Common myeloid progenitor, CD34-positive (primary cell): ENCODE measurements around the gene OSBPL10.

Source experiments
- CTCF ChIA-PET: fragments of 350-600 bp; sonication (Branson Sonifier 250); formaldehyde crosslinking; loops from one replicate; lab custom pipeline; 2021; ENCODE audit warnings: antibody characterized with exemption; lab: Charles Lee
- POLR2A ChIA-PET: fragments of 350-600 bp; sonication (Branson Sonifier 250); formaldehyde crosslinking; loops from one replicate; lab custom pipeline; 2021; ENCODE audit warnings: antibody characterized with exemption; lab: Charles Lee
- DNase-seq, 3 donors: peaks; one replicate each; pipeline versions ENCODE4 v3.0.0 to v3.0.0-alpha.2; 2013
- H3K27ac ChIP-seq, 2 experiments: 1 replicate in 1 of 2; 2 replicates in 1 of 2; pipeline ENCODE4 v1.7.0; 2013; ENCODE audit warnings: inconsistent platforms in 2 of 2, low read length in 2 of 2, mild to moderate bottlenecking in 2 of 2, low read depth in 1 of 2, moderate library complexity in 1 of 2; ENCODE audit not compliant: severe bottlenecking in 2 of 2, insufficient read depth in 1 of 2, poor library complexity in 1 of 2
- H3K27me3 ChIP-seq, 5 experiments: replicated peaks in 2 of 5; 1 replicate in 3 of 5; 2 replicates in 2 of 5; pipeline versions ENCODE4 v1.6.1 to v1.7.0; 2013; ENCODE audit warnings: low read length in 4 of 5, mild to moderate bottlenecking in 2 of 5, moderate library complexity in 2 of 5, inconsistent platforms in 1 of 5; ENCODE audit not compliant: insufficient read depth in 5 of 5, control insufficient read depth in 4 of 5
- H3K36me3 ChIP-seq, 4 experiments: 1 replicate in 2 of 4; 2 replicates in 2 of 4; pipeline versions ENCODE4 v1.6.1 to v1.7.0; 2013; ENCODE audit warnings: low read length in 3 of 4, control low read depth in 1 of 4, mild to moderate bottlenecking in 1 of 4; ENCODE audit not compliant: control insufficient read depth in 4 of 4, insufficient read depth in 4 of 4
- H3K4me1 ChIP-seq, 4 experiments: 1 replicate in 3 of 4; 2 replicates in 1 of 4; pipeline versions ENCODE4 v1.6.1 to v1.7.1; 2013; ENCODE audit warnings: low read length in 3 of 4, mild to moderate bottlenecking in 3 of 4, control low read depth in 1 of 4, inconsistent platforms in 1 of 4, moderate library complexity in 1 of 4; ENCODE audit not compliant: control insufficient read depth in 4 of 4, insufficient read depth in 4 of 4; ENCODE audit errors: control extremely low read depth in 1 of 4
- H3K4me3 ChIP-seq, 7 experiments: 1 replicate in 4 of 7; 2 replicates in 3 of 7; pipeline versions ENCODE4 v1.5.1 to v1.7.0; 2013; ENCODE audit warnings: mild to moderate bottlenecking in 7 of 7, low read length in 6 of 7, moderate library complexity in 6 of 7, inconsistent platforms in 2 of 7, low read depth in 2 of 7, control low read depth in 1 of 7; ENCODE audit not compliant: insufficient read depth in 4 of 7, control insufficient read depth in 1 of 7; ENCODE audit errors: extremely low read depth in 1 of 7
- H3K9me3 ChIP-seq, 5 experiments: 1 replicate in 4 of 5; 2 replicates in 1 of 5; pipeline versions ENCODE4 v1.6.1 to v1.7.1; 2013; ENCODE audit warnings: low read length in 4 of 5, mild to moderate bottlenecking in 2 of 5, inconsistent platforms in 1 of 5, low read depth in 1 of 5, moderate library complexity in 1 of 5; ENCODE audit not compliant: control insufficient read depth in 4 of 5, insufficient read depth in 2 of 5; ENCODE audit errors: control extremely low read depth in 1 of 5
- WGBS: methylation state at CpG from one replicate; pipeline ENCODE4 v1.1.5; 2013; ENCODE audit not compliant: insufficient coverage; 5-methylcytosine and 5-hydroxymethylcytosine counted together

Gene OSBPL10

DNA sequence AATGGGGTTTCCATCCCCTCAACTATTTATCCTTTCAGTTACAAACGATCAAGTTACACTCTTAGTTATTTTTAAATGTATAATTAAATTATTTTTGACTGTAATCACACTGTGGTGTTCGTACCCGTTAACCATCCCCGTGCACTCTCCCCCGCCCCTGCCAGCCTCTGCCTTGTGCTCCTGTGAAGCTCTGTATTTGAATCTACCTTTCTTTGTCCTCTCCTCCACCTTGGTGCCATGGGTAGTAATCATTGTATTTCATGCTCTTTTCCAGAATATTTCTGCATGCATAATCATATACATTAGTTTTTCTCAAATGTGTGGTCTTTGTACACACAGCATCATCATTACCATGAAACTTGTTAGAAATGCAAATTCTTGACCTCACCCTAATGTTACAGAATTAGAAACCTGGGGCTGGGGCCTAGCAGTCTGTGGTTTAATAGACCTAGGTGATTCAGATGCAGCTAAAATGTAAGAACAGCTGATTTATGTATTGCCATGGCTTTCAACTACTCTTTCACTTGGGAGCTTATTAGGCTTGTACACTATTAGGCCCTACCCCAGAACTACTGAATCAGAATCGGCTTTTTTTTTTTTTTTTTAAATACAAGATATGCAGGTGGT is 356.9 kb downstream of the OSBPL10 start:
- H3K9me3 ChIP-seq, result no peaks in the 10 kb centered on the region
- no peak overlapping the region for H3K27ac ChIP-seq
- peaks cover 6 to 20% (median 11%) of the 10 kb centered on the region in 4 experiments for H3K4me1 ChIP-seq
- H3K4me3 ChIP-seq, result no peak overlapping the region
- ChIA-PET POLR2A (no interaction called here), CTCF (interaction anchor here (1.1 to 1.5 kb wide), 4 partner anchors 9 to 45 kb away, joined by 3 to 4 read pairs (median 4); no protein-coding TSS in a partner anchor)
- DNase-seq, result no peak
- no peaks in the 10 kb centered on the region for H3K27me3 ChIP-seq
- WGBS, result 75% methylated on average over 4 of the region's 6 CpGs
- H3K36me3 ChIP-seq, result peaks cover 6 to 57% (median 35%) of the 10 kb centered on the region in 4 experiments

DNA sequence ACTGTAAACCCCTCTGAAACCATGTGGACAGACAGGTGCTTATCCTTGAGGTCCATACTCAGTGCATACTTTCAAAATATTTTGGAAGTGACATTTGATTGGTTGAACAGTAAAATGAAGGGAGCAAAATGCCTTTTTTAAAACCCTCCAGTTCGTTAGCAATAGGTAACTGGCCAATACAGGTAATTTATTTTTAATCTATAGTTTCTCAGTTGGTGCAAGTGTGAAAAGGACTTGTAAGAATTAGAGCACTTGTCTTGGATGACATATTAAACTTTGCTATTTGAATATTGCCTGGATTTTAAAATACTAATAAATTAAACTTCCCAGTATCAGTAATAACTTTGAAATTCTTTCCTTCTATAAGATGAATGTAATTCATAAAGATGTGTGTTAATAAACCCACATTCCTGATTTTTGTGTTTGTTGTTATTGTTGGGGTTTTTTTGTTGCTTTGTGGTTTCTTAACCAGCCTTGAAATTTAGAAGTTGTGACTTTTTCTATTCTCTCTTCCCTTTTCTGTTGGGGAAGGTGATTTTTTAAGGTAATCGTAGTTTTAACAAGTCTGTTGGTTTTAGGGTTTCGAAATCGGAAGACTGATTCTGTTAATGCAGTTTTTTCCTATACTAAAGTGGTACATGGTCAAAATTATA is 358.3 kb downstream of the OSBPL10 start:
- H3K9me3 ChIP-seq, result no peaks in the 10 kb centered on the region
- peaks cover 6 to 69% (median 41%) of the 10 kb centered on the region in 4 experiments for H3K36me3 ChIP-seq
- CTCF ChIA-PET, result no interaction called here
- no peaks in the 10 kb centered on the region for H3K27me3 ChIP-seq
- no peak overlapping the region for H3K27ac ChIP-seq
- no CpG with 5 or more reads among the region's 4 CpGs for WGBS
- no peak overlapping the region for H3K4me3 ChIP-seq
- H3K4me1 ChIP-seq, result peaks cover 0 to 12% (median 4%) of the 10 kb centered on the region in 4 experiments
- DNase-seq, result no peak
- POLR2A ChIA-PET, result no interaction called here

- H3K36me3 ChIP-seq, result peaks cover 8 to 62% (median 36%) of the 10 kb centered on the region in 4 experiments
- WGBS, result no CpG with 5 or more reads among the region's 3 CpGs
- CTCF ChIA-PET, result interaction anchor here (1.0 kb wide), 1 partner anchor 12 kb away, joined by 5 read pairs; no protein-coding TSS in a partner anchor
- H3K9me3 ChIP-seq, result no peaks in the 10 kb centered on the region
- no peak overlapping the region for H3K4me3 ChIP-seq
- peak overlapping the region in 1 of 2 experiments; percentile 12 for H3K27ac ChIP-seq
- no peaks in the 10 kb centered on the region for H3K27me3 ChIP-seq
- H3K4me1 ChIP-seq, result peaks cover 0 to 12% (median 4%) of the 10 kb centered on the region in 4 experiments
- peak in 2 of 3 donors; percentile 27 to 39 for DNase-seq
- POLR2A ChIA-PET, result no interaction called here
Observed at GRCh38 chr3:31621314-31621713, 359.7 kb downstream of the OSBPL10 start.

DNA sequence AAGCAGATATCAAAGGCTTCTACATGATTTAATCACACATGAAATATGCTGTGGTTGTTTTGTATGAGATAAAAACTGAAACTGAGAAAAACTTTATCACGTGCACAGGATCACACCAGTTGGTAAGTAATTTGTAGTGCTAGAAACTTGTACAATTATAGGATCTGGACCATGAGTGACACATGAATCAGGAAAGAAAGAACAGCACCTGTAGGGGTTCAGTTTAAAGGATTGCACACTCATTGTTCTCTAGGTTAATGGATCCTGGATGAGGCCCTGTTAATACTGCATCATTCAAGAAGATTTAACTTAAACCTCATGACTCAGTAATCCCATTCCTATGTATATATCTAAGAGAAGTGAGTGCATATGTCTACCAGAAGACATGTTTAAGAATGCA is 360.4 kb downstream of the OSBPL10 start:
- Histone ChIP-seq H3K9me3 (no peaks in the 10 kb centered on the region), H3K27ac (no peak overlapping the region), H3K27me3 (no peaks in the 10 kb centered on the region), H3K4me3 (no peak overlapping the region), H3K36me3 (peaks cover 8 to 61% (median 34%) of the 10 kb centered on the region in 4 experiments), H3K4me1 (peaks cover 0 to 12% (median 4%) of the 10 kb centered on the region in 4 experiments)
- WGBS, result 89% methylated on average over 1 of the region's 1 CpG
- ChIA-PET POLR2A (no interaction called here), CTCF (no interaction called here)
- DNase-seq, result no peak

DNA sequence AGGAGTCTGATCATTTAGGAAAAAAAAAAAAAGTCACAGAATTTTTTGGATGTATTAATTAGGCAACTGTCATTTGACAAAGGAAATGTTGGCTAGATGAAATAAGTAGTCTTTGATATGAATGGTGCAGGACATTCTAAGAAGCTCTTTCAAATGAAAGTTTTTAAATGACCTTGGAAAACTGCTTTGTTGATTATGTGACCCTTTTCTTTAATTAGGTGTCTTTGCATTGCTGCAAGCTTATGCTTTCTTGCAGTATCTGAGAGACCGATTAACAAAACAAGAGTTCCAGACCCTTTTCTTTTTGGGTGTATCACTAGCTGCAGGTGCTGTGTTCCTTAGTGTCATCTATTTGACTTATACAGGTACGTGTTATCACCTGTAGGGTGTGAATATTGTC is 364.4 kb downstream of the OSBPL10 start:
- Histone ChIP-seq H3K27me3 (no peaks in the 10 kb centered on the region), H3K36me3 (peaks cover 4 to 39% (median 18%) of the 10 kb centered on the region in 4 experiments), H3K4me3 (no peak overlapping the region), H3K27ac (no peak overlapping the region), H3K9me3 (no peaks in the 10 kb centered on the region), H3K4me1 (peaks cover 0 to 10% (median 4%) of the 10 kb centered on the region in 4 experiments)
- WGBS, result 100% methylated on average over 1 of the region's 2 CpGs
- POLR2A ChIA-PET, result no interaction called here
- CTCF ChIA-PET, result interaction anchor here (1.1 kb wide), 1 partner anchor 9 kb away, joined by 4 read pairs; no protein-coding TSS in a partner anchor
- no peak for DNase-seq

GRCh38 chr3:31615071-31615875 is 365.8 kb downstream of the OSBPL10 start:
- H3K4me3 ChIP-seq, result no peak overlapping the region
- peaks cover 0 to 5% (median 0%) of the 10 kb centered on the region in 4 experiments for H3K4me1 ChIP-seq
- no peaks in the 10 kb centered on the region for H3K9me3 ChIP-seq
- CTCF ChIA-PET, result no interaction called here
- DNase-seq, result no peak
- WGBS, result no CpG with 5 or more reads among the region's 4 CpGs
- peaks cover 4 to 36% (median 12%) of the 10 kb centered on the region in 4 experiments for H3K36me3 ChIP-seq
- no peak overlapping the region for H3K27ac ChIP-seq
- no peaks in the 10 kb centered on the region for H3K27me3 ChIP-seq
- POLR2A ChIA-PET, result interaction anchor here (0.6 kb wide), 1 partner anchor 85 kb away, joined by 3 read pairs; no protein-coding TSS in a partner anchor
